Astrocyte (in vitro differentiated cells and primary cell): ENCODE measurements around the gene PVALB. TPM values are rescaled to one million over a fixed set of nuclear protein-coding genes. Genes with fewer than 3 reads are reported as not detected.

ENCODE experiments used
- DNase-seq: peaks from one replicate; pipeline ENCODE4 v3.0.0-alpha.2; 2010; ENCODE audit warnings: low read depth
- FAIRE-seq: peaks from 2 replicates; lab custom pipeline; 2011; peaks lifted over from hg19 to GRCh38; lab: Jason Lieb, UNC
- H2AFZ ChIP-seq: 2 replicates; pipeline ENCODE4 v1.6.0; 2012; ENCODE audit warnings: low read depth, low read length, inconsistent platforms
- H3K27ac ChIP-seq: 2 replicates; pipeline ENCODE4 v1.5.1; 2011; ENCODE audit warnings: low read depth, low read length, inconsistent platforms
- H3K27me3 ChIP-seq: 2 replicates; pipeline ENCODE4 v1.6.0; 2011; ENCODE audit warnings: low read length, inconsistent platforms; ENCODE audit not compliant: insufficient read depth
- H3K36me3 ChIP-seq: 2 replicates; pipeline ENCODE4 v1.5.1; 2011; ENCODE audit warnings: low read length, inconsistent platforms; ENCODE audit not compliant: insufficient read depth
- H3K4me1 ChIP-seq: 2 replicates; pipeline ENCODE4 v1.5.1; 2011; ENCODE audit warnings: low read length, inconsistent platforms; ENCODE audit not compliant: insufficient read depth
- H3K4me2 ChIP-seq: 2 replicates; pipeline ENCODE4 v1.6.0; 2012; ENCODE audit warnings: low read length, inconsistent platforms
- H3K4me3 ChIP-seq: 2 replicates; pipeline ENCODE4 v1.5.1; 2011; ENCODE audit warnings: low read depth, mild to moderate bottlenecking, low read length, inconsistent platforms; ENCODE audit not compliant: insufficient read depth
- H3K79me2 ChIP-seq: 2 replicates; pipeline ENCODE4 v1.6.0; 2012; ENCODE audit warnings: mild to moderate bottlenecking, low read length, inconsistent platforms; ENCODE audit not compliant: insufficient read depth
- H3K9ac ChIP-seq: 2 replicates; pipeline ENCODE4 v1.6.0; 2012; ENCODE audit warnings: mild to moderate bottlenecking, low read length, inconsistent platforms
- H3K9me3 ChIP-seq: 2 replicates; pipeline ENCODE4 v1.5.1; 2012; ENCODE audit warnings: low read depth, mild to moderate bottlenecking, low read length, inconsistent platforms; ENCODE audit not compliant: insufficient read depth
- H4K20me1 ChIP-seq: 2 replicates; pipeline ENCODE4 v1.6.0; 2012; ENCODE audit warnings: low read length, inconsistent platforms; ENCODE audit not compliant: insufficient read depth
- H3K27ac Mint-ChIP-seq: one replicate; pipeline ENCODE4 v1.8.0; 2021; ENCODE audit warnings: mild to moderate bottlenecking, mixed read lengths; ENCODE audit not compliant: unreplicated experiment
- H3K27me3 Mint-ChIP-seq: one replicate; pipeline ENCODE4 v1.8.0; 2021; ENCODE audit warnings: low read depth, mixed read lengths; ENCODE audit not compliant: unreplicated experiment
- H3K36me3 Mint-ChIP-seq: one replicate; pipeline ENCODE4 v1.8.0; 2021; ENCODE audit warnings: low read depth, mixed read lengths; ENCODE audit not compliant: unreplicated experiment
- H3K4me1 Mint-ChIP-seq: one replicate; pipeline ENCODE4 v1.8.0; 2021; ENCODE audit warnings: low read depth, mixed read lengths; ENCODE audit not compliant: unreplicated experiment
- H3K4me3 Mint-ChIP-seq: one replicate; pipeline ENCODE4 v1.8.0; 2021; ENCODE audit warnings: mild to moderate bottlenecking, moderate library complexity, mixed read lengths; ENCODE audit not compliant: unreplicated experiment
- H3K9me3 Mint-ChIP-seq: one replicate; pipeline ENCODE4 v1.8.0; 2021; ENCODE audit warnings: mild to moderate bottlenecking, mixed read lengths; ENCODE audit not compliant: unreplicated experiment
- CTCF ChIP-seq: IDR thresholded peaks from 2 replicates; pipeline ENCODE4 v1.5.1; 2011; ENCODE audit warnings: low read depth, mild to moderate bottlenecking, inconsistent platforms, low read length, moderate library complexity; ENCODE audit not compliant: insufficient read depth
- EZH2 ChIP-seq: IDR thresholded peaks from 2 replicates; pipeline ENCODE4 v1.6.1; 2012; ENCODE audit warnings: mild to moderate bottlenecking, low read length, inconsistent platforms; ENCODE audit not compliant: insufficient read depth
- total RNA-seq: library from RNA; stranded (reverse); gene quantifications from 2 replicates; pipeline ENCODE4 v1.2.1, GENCODE V29; 2021

Gene PVALB
- total RNA-seq, 1 donor from 2014 or later: not detected

- DNase-seq: no peak
- no peak for FAIRE-seq
- Mint-ChIP-seq H3K4me1 (no peaks in the 10 kb centered on the region), H3K9me3 (peaks cover 8% of the 10 kb centered on the region), H3K27me3 (peaks cover 55% of the 10 kb centered on the region), H3K36me3 (no peaks in the 10 kb centered on the region), H3K4me3 (peak overlapping the region; percentile 10), H3K27ac (no peak overlapping the region)
- no peak overlapping the region for H3K27ac ChIP-seq
- no peaks in the 10 kb centered on the region for H3K36me3 ChIP-seq
- H2AFZ ChIP-seq: no peak overlapping the region
- H3K27me3 ChIP-seq: peaks cover 9% of the 10 kb centered on the region
- H3K9me3 ChIP-seq: no peaks in the 10 kb centered on the region
- no peak overlapping the region for H3K4me2 ChIP-seq
- TF ChIP-seq CTCF: no peak
- TF ChIP-seq EZH2: no peak
- no peak overlapping the region for H3K4me3 ChIP-seq
- H3K4me1 ChIP-seq: no peaks in the 10 kb centered on the region
- H3K79me2 ChIP-seq: no peaks in the 10 kb centered on the region
- H4K20me1 ChIP-seq: no peaks in the 10 kb centered on the region
- H3K9ac ChIP-seq: no peak overlapping the region
Measured at GRCh38 chr22:36831206-36831605, 14.4 kb upstream of the PVALB start.

GRCh38 chr22:36830601-36831000, 13.8 kb upstream of the PVALB start:
- H3K79me2 ChIP-seq: no peaks in the 10 kb centered on the region
- TF ChIP-seq CTCF: no peak
- no peak for TF ChIP-seq EZH2
- DNase-seq (no peak), FAIRE-seq (no peak)
- H3K27ac Mint-ChIP-seq: no peak overlapping the region
- no peaks in the 10 kb centered on the region for H4K20me1 ChIP-seq
- no peaks in the 10 kb centered on the region for H3K4me1 Mint-ChIP-seq
- no peaks in the 10 kb centered on the region for H3K9me3 ChIP-seq
- no peaks in the 10 kb centered on the region for H3K36me3 Mint-ChIP-seq
- peaks cover 9% of the 10 kb centered on the region for H3K27me3 ChIP-seq
- H3K4me2 ChIP-seq: no peak overlapping the region
- peaks cover 8% of the 10 kb centered on the region for H3K9me3 Mint-ChIP-seq
- H3K27ac ChIP-seq: no peak overlapping the region
- no peaks in the 10 kb centered on the region for H3K4me1 ChIP-seq
- no peak overlapping the region for H3K4me3 ChIP-seq
- H3K9ac ChIP-seq: no peak overlapping the region
- peaks cover 58% of the 10 kb centered on the region for H3K27me3 Mint-ChIP-seq
- H2AFZ ChIP-seq: no peak overlapping the region
- H3K36me3 ChIP-seq: no peaks in the 10 kb centered on the region
- H3K4me3 Mint-ChIP-seq: no peak overlapping the region

- Mint-ChIP-seq H3K9me3 (peaks cover 8% of the 10 kb centered on the region), H3K27ac (no peak overlapping the region), H3K4me3 (peak overlapping the region; percentile 13), H3K36me3 (no peaks in the 10 kb centered on the region), H3K4me1 (no peaks in the 10 kb centered on the region), H3K27me3 (peaks cover 57% of the 10 kb centered on the region)
- DNase-seq: no peak
- H3K36me3 ChIP-seq: no peaks in the 10 kb centered on the region
- peaks cover 9% of the 10 kb centered on the region for H3K27me3 ChIP-seq
- H3K9me3 ChIP-seq: no peaks in the 10 kb centered on the region
- no peak overlapping the region for H3K4me2 ChIP-seq
- no peak for TF ChIP-seq EZH2
- no peak for TF ChIP-seq CTCF
- H3K9ac ChIP-seq: no peak overlapping the region
- no peaks in the 10 kb centered on the region for H3K79me2 ChIP-seq
- H3K27ac ChIP-seq: no peak overlapping the region
- H2AFZ ChIP-seq: no peak overlapping the region
- no peak for FAIRE-seq
- no peaks in the 10 kb centered on the region for H4K20me1 ChIP-seq
- H3K4me1 ChIP-seq: no peaks in the 10 kb centered on the region
- H3K4me3 ChIP-seq: no peak overlapping the region
Measured at GRCh38 chr22:36829370-36830002, 12.7 kb upstream of the PVALB start.
